Mammary epithelial cell (primary cell): ENCODE results near the gene ALDH1L2.

ENCODE experiments used
- EZH2 ChIP-seq: IDR thresholded peaks from 2 replicates; pipeline ENCODE4 v1.6.1; 2012; ENCODE audit warnings: low read length, inconsistent platforms, borderline replicate concordance
- TF ChIP-seq, protein P1 (sequence below), 2 donors: IDR thresholded peaks in 1 of 2; conservative IDR thresholded peaks in 1 of 2; 2 replicates each; pipeline ENCODE4 v1.5.1; 2011 to 2012; ENCODE audit warnings: inconsistent platforms in 2 of 2, low read length in 2 of 2, mild to moderate bottlenecking in 2 of 2, control low read depth in 1 of 2, low read depth in 1 of 2; ENCODE audit not compliant: insufficient read depth in 1 of 2; ENCODE audit errors: extremely low read depth in 1 of 2

- TF ChIP-seq, protein P1, sequence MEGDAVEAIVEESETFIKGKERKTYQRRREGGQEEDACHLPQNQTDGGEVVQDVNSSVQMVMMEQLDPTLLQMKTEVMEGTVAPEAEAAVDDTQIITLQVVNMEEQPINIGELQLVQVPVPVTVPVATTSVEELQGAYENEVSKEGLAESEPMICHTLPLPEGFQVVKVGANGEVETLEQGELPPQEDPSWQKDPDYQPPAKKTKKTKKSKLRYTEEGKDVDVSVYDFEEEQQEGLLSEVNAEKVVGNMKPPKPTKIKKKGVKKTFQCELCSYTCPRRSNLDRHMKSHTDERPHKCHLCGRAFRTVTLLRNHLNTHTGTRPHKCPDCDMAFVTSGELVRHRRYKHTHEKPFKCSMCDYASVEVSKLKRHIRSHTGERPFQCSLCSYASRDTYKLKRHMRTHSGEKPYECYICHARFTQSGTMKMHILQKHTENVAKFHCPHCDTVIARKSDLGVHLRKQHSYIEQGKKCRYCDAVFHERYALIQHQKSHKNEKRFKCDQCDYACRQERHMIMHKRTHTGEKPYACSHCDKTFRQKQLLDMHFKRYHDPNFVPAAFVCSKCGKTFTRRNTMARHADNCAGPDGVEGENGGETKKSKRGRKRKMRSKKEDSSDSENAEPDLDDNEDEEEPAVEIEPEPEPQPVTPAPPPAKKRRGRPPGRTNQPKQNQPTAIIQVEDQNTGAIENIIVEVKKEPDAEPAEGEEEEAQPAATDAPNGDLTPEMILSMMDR (conservative IDR thresholded peaks at IDR 0.05 in 1 of 2, IDR thresholded peaks at IDR 0.05 in 1 of 2; ENCODE audit: extremely low read depth in 1 of 2, insufficient read depth in 1 of 2, low read depth in 1 of 2, low read length in 2 of 2), result no peak
- no peak for TF ChIP-seq EZH2
Observed at GRCh38 chr12:104997541-104997940, 86.7 kb downstream of the ALDH1L2 start.
